HUES6 (cell line): Measurements from ENCODE around the gene ARL10.
A peak's percentile ranks its signal among the peaks of the same experiment; 100 is the strongest.

Experiments used
- H3K27ac ChIP-seq: 2 replicates; pipeline ENCODE4 v1.7.0; 2013; ENCODE audit warnings: low read depth, mild to moderate bottlenecking, low read length, inconsistent platforms
- H3K27me3 ChIP-seq: 2 replicates; pipeline ENCODE4 v1.6.1; 2013; ENCODE audit warnings: low read length; ENCODE audit not compliant: control insufficient read depth, insufficient read depth
- H3K36me3 ChIP-seq: 2 replicates; pipeline ENCODE4 v1.6.1; 2013; ENCODE audit warnings: low read length; ENCODE audit not compliant: control insufficient read depth, insufficient read depth
- H3K4me1 ChIP-seq: 2 replicates; pipeline ENCODE4 v1.6.1; 2013; ENCODE audit warnings: low read length; ENCODE audit not compliant: control insufficient read depth, insufficient read depth
- H3K4me3 ChIP-seq: 2 replicates; pipeline ENCODE4 v1.5.1; 2013; ENCODE audit warnings: low read depth, low read length
- H3K9ac ChIP-seq: one replicate; pipeline ENCODE4 v1.6.1; 2013; ENCODE audit warnings: mild to moderate bottlenecking, low read length
- H3K9me3 ChIP-seq: 2 replicates; pipeline ENCODE4 v1.6.1; 2013; ENCODE audit warnings: low read depth, low read length; ENCODE audit not compliant: control insufficient read depth, insufficient read depth

ARL10 gene

GRCh38 chr5:176342766-176343458 lies 22.4 kb upstream of the ARL10 start:
- Histone ChIP-seq H3K9me3 (no peaks in the 10 kb centered on the region), H3K27me3 (no peaks in the 10 kb centered on the region), H3K27ac (no peak overlapping the region), H3K4me1 (no peaks in the 10 kb centered on the region), H3K4me3 (no peak overlapping the region), H3K36me3 (peaks cover 38% of the 10 kb centered on the region), H3K9ac (no peak overlapping the region)

- Histone ChIP-seq H3K9ac (no peak overlapping the region), H3K27me3 (no peaks in the 10 kb centered on the region), H3K4me3 (no peak overlapping the region), H3K27ac (no peak overlapping the region), H3K9me3 (no peaks in the 10 kb centered on the region), H3K4me1 (no peaks in the 10 kb centered on the region), H3K36me3 (peaks cover 95% of the 10 kb centered on the region)
Observed at GRCh38 chr5:176350416-176350815, 14.9 kb upstream of the ARL10 start.

GRCh38 chr5:176352116-176352878 lies 13.0 kb upstream of the ARL10 start:
- H3K9me3 ChIP-seq = no peaks in the 10 kb centered on the region
- no peak overlapping the region for H3K27ac ChIP-seq
- H3K27me3 ChIP-seq = no peaks in the 10 kb centered on the region
- H3K36me3 ChIP-seq = peaks cover 91% of the 10 kb centered on the region
- no peak overlapping the region for H3K9ac ChIP-seq
- H3K4me3 ChIP-seq = no peak overlapping the region
- H3K4me1 ChIP-seq = no peaks in the 10 kb centered on the region

DNA sequence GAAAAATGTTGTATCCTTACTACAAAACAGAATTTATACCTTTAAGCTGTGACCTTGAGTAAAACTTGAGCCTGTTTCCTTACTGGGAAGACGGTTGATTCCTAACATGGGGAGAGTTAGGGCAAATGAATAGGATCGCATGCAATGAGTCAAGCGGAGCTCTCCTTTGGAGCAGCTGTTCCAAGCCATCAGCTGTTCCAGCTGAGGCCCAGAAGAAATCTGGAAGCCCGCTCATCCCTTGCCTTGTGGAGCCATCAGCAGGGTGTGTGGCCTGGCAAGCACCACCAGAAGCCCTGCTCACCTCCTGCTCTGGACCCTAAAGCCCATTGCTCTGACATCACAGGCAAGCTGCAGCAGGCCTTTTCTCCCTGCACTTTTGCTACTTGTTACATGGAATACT lies 11.8 kb upstream of the ARL10 start:
- Histone ChIP-seq H3K36me3 (peaks cover 88% of the 10 kb centered on the region), H3K4me3 (no peak overlapping the region), H3K27ac (no peak overlapping the region), H3K9ac (no peak overlapping the region), H3K27me3 (no peaks in the 10 kb centered on the region), H3K4me1 (no peaks in the 10 kb centered on the region), H3K9me3 (no peaks in the 10 kb centered on the region)

DNA sequence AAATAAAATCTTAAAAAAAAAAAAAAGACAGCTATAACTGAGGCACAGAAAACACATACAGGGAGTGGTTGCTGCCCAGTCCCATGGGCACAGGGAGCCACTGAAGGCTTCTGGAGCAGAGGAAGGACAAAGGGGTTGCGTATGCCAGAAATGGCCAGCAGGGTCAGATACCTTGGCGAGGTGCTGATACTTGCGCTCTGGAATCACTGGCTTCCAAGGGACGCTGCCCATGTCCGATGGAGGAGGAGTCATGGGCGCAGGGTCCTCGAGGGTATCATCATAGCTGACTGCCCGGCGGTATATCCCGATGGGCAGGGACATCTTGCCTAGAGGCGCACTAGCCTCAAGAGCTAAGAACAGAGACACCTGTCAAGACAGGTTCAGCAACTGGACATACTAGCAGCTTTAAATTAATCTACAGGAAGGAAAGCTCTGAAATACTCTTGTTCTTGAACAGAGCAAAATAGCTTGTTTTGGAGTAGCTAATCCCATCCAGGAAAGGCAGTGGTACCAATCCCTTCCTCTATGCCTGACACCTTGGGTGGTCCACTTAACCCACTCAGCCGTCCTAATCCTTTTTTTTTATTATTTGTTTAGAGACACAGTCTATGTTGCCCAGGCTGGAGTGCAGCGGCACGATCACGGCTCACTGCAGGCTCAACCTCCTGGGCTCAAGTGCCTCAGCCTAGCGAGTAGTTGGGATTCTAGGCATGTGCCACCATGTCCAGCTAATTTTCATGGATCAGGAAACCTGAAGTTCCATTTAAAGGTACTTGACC lies 9.7 kb upstream of the ARL10 start:
- H3K9ac ChIP-seq = no peak overlapping the region
- H3K4me3 ChIP-seq = no peak overlapping the region
- no peak overlapping the region for H3K27ac ChIP-seq
- no peaks in the 10 kb centered on the region for H3K9me3 ChIP-seq
- peaks cover 74% of the 10 kb centered on the region for H3K36me3 ChIP-seq
- no peaks in the 10 kb centered on the region for H3K4me1 ChIP-seq
- H3K27me3 ChIP-seq = no peaks in the 10 kb centered on the region

DNA sequence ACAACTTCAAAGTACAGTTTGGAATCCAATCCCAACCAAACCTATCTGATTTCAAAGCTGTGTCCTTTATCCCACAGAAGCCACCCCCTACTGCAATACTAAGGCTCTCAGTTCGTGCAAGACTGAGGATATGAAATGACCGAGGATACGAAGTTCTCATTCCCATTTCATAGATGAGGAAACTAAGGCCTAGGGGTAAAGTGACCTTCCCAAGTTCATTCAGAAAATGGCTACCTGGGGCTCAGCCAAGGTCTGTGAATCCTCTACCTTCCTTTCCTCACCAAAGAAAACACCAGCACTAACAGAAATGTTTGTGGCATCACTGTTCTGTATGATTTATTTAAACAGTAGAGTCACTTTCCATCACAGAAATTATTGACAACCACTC lies 9.1 kb upstream of the ARL10 start:
- peaks cover 69% of the 10 kb centered on the region for H3K36me3 ChIP-seq
- no peaks in the 10 kb centered on the region for H3K4me1 ChIP-seq
- H3K27ac ChIP-seq = no peak overlapping the region
- H3K27me3 ChIP-seq = no peaks in the 10 kb centered on the region
- no peak overlapping the region for H3K9ac ChIP-seq
- H3K9me3 ChIP-seq = no peaks in the 10 kb centered on the region
- no peak overlapping the region for H3K4me3 ChIP-seq

DNA sequence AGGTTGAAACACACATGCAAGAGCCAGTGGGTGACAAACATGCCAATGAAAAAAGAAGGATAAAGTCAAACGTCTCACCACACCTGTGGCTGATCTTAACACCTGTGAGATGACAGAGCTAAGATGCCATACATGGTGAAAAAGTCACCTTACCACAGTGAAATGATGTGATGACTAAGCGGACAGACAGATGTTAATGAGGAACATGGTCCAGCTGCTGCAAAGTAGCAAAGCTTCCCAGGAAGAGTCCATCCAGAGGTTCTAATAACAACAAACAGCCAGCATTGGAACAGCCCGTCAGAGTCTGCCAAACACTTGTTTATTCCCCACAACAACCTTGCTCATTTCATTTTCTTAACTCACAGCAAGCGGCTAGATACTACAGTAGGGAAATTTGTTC lies 5.6 kb upstream of the ARL10 start:
- no peak overlapping the region; the same call in 1 of the 2 replicates for H3K4me3 ChIP-seq
- H3K27me3 ChIP-seq = peaks cover 29% of the 10 kb centered on the region
- peaks cover 34% of the 10 kb centered on the region for H3K36me3 ChIP-seq
- no peaks in the 10 kb centered on the region for H3K9me3 ChIP-seq
- no peak overlapping the region for H3K9ac ChIP-seq
- no peaks in the 10 kb centered on the region for H3K4me1 ChIP-seq
- no peak overlapping the region for H3K27ac ChIP-seq

DNA sequence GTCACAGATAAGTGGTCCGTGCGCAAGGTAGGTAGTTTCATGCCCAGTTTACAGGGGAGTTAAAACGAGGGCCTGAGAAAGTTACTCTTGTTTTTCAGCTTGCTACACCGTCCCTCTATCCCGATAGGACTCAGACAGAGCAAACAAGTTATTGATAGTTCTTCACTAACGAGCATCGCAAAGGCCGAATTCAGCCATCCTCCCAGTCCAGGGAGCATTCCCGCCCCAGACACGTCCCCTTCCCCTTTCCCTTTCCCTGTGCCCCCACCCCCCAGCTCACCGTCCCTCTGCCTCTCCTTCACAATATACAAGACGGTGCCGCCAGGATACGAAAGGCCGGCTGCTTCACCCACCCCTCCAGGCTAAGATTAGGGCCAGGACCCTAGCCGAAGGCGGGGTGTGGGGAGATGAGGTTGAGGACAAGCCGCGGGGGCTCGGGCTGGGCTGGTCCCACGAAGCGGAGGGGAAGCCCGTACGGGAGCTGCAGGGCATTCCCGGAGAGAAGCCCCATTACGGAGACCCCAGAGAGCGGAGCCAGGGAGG lies 4.3 kb upstream of the ARL10 start:
- no peaks in the 10 kb centered on the region for H3K9me3 ChIP-seq
- peaks cover 25% of the 10 kb centered on the region for H3K36me3 ChIP-seq
- peak overlapping the region; percentile 86 for H3K9ac ChIP-seq
- peaks cover 42% of the 10 kb centered on the region for H3K27me3 ChIP-seq
- H3K4me1 ChIP-seq = no peaks in the 10 kb centered on the region
- H3K27ac ChIP-seq = peak overlapping the region; percentile 60; the same call in 1 of the 2 replicates
- peak overlapping the region; percentile 84 for H3K4me3 ChIP-seq

DNA sequence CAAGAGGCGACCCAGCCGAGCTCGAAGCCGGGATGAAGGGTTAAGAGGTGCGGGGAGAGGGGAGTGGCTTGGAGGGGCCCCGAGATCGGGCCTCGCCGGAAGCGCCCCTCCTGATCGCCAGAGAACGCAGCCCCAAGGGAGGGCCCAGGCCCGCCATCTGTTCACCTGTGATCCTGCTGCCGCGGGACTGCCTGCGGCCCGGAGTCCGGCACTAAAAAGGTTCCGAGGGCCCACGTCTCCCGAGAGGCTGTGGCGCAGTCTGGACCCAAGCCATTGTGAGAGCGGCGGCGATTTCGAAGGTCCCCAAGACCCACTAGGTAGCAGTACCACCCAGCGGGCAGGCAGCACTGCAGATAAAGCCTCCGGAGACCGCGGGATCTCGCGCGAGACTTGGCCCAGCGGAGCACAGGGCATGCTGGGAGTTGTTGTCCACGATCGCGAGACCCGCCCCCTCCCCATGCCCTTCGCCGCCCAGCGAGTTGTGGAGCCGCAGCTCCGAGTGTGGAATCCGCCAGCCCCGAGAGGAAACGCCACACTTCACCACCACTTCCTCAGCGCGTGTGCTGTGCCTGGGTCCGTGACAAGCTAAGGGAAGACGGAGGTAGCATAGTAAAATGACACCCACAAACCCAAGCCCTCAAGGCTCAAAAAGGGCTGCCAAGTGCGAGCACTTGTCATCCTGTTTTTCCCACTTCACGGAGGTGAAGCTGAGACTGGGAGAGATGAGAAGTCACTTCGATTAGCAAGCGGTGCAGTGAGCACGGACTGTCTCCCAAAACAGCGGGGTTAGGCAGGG lies 3.7 kb upstream of the ARL10 start, which contains the start of gene KIAA1191:
TSS of gene KIAA1191 (minus strand) at position 328 of the 796 bp plus-strand sequence. CDS start 2,256 bp downstream, outside the sequence.
- Histone ChIP-seq H3K27me3 (peaks cover 48% of the 10 kb centered on the region), H3K36me3 (peaks cover 18% of the 10 kb centered on the region), H3K4me3 (peak within 1 kb of the TSS; percentile 84), H3K9me3 (no peaks in the 10 kb centered on the region), H3K9ac (peak within 1 kb of the TSS; percentile 86), H3K4me1 (peaks cover 5% of the 10 kb centered on the region), H3K27ac (peak within 1 kb of the TSS; percentile 60; the same call in 1 of the 2 replicates)

DNA sequence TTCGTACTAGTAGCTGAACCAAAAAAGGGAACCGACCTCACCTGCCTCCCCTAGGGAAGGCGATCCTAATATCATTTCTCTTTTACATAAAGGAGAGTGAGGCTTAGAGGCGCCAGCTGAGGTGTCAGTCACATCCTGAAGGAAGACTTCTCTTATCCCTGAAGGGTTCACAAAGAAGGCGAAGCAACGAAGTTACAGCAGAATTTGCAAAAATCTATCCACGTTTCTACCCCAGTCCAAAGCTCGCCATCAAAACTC lies 3.1 kb upstream of the ARL10 start:
- H3K4me1 ChIP-seq = peaks cover 5% of the 10 kb centered on the region
- peak overlapping the region; percentile 84 for H3K4me3 ChIP-seq
- no peak overlapping the region for H3K27ac ChIP-seq
- no peaks in the 10 kb centered on the region for H3K9me3 ChIP-seq
- H3K36me3 ChIP-seq = peaks cover 17% of the 10 kb centered on the region
- H3K27me3 ChIP-seq = peaks cover 54% of the 10 kb centered on the region
- peak overlapping the region; percentile 86 for H3K9ac ChIP-seq
